Measurements from ENCODE around the gene NRXN3.

DNA sequence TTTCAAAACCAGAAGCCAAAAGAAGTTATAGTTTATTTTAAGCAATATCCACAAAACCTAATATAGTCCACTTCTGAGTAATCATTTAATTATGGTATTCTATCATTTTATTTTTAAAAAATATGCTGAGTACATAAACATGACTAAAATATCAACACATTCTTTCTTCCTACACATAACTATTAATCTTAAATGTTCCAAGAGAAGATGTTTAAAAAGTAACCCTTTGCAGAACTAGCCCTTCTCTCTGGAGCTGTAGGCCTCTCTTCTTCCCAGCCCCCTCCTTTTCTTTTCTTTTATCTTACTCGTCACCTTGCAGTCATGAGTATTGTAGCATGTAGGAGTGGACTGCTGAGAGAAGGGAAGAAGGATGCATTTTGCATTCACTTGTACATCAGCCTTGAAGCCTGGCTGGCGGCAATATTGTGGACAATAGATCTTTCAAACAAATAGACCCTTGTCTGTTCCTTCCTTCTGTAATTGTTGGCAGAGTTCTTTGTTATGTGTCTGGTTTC is 941.9 kb downstream of the NRXN3 start:
- no peak for TF ChIP-seq ZNF426 (tag by site-specific recombination; IDR thresholded peaks at IDR 0.05)
- no peak for TF ChIP-seq ZNF645 (tag by site-specific recombination; IDR thresholded peaks at IDR 0.05)
- TF ChIP-seq, protein P1, sequence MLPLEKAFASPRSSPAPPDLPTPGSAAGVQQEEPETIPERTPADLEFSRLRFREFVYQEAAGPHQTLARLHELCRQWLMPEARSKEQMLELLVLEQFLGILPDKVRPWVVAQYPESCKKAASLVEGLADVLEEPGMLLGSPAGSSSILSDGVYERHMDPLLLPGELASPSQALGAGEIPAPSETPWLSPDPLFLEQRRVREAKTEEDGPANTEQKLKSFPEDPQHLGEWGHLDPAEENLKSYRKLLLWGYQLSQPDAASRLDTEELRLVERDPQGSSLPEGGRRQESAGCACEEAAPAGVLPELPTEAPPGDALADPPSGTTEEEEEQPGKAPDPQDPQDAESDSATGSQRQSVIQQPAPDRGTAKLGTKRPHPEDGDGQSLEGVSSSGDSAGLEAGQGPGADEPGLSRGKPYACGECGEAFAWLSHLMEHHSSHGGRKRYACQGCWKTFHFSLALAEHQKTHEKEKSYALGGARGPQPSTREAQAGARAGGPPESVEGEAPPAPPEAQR (tag by site-specific recombination; IDR thresholded peaks at IDR 0.05): no peak
- no peak for TF ChIP-seq ZNF362 (tag by site-specific recombination; IDR thresholded peaks at IDR 0.05)
- TF ChIP-seq ZBTB20 (tag by site-specific recombination; IDR thresholded peaks at IDR 0.05): no peak
- TF ChIP-seq ZNF571 (tag by site-specific recombination; IDR thresholded peaks at IDR 0.05): no peak
- TF ChIP-seq ZNF174 (tag by site-specific recombination; IDR thresholded peaks at IDR 0.05): no peak
- no peak for TF ChIP-seq CTCF (tag by site-specific recombination; IDR thresholded peaks at IDR 0.05)
- TF ChIP-seq ZNF530 (tag by site-specific recombination; IDR thresholded peaks at IDR 0.05; ENCODE audit: low read depth): no peak
- TF ChIP-seq ZBTB7A (tag by site-specific recombination; IDR thresholded peaks at IDR 0.05; ENCODE audit: low read depth): no peak
- TF ChIP-seq ZNF596 (tag by site-specific recombination; IDR thresholded peaks at IDR 0.05): no peak
- no peak for TF ChIP-seq ZNF214 (tag by site-specific recombination; IDR thresholded peaks at IDR 0.05; ENCODE audit: borderline replicate concordance)
- no peak for TF ChIP-seq EGR2 (tag by site-specific recombination; IDR thresholded peaks at IDR 0.05; ENCODE audit: low read depth)
- TF ChIP-seq, protein P2, sequence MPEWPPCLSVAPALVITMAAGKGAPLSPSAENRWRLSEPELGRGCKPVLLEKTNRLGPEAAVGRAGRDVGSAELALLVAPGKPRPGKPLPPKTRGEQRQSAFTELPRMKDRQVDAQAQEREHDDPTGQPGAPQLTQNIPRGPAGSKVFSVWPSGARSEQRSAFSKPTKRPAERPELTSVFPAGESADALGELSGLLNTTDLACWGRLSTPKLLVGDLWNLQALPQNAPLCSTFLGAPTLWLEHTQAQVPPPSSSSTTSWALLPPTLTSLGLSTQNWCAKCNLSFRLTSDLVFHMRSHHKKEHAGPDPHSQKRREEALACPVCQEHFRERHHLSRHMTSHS (tag by site-specific recombination; IDR thresholded peaks at IDR 0.05): no peak
